AG04449 (cell line): ENCODE data around the gene PARP11.

Source experiments
- CTCF ChIA-PET: fragments of 350-600 bp; formaldehyde crosslinking; extraction: SDS; loops from one replicate; lab custom pipeline; 2021; ENCODE audit warnings: antibody characterized with exemption; lab: Yijun Ruan, JAX
- POLR2A ChIA-PET: fragments of 400-600, 350-600 bp; formaldehyde crosslinking; extraction: SDS; loops from one replicate; lab custom pipeline; 2020; ENCODE audit warnings: antibody characterized with exemption, inconsistent platforms; lab: Yijun Ruan, JAX
- DNase-seq: peaks from one replicate; pipeline ENCODE4 v3.0.0-alpha.2; 2010; ENCODE audit warnings: low read depth, low spot score
- H3K4me3 ChIP-seq: 2 replicates; pipeline ENCODE4 v1.5.1; 2011; ENCODE audit warnings: low read depth, mild to moderate bottlenecking, control low read depth, low read length
- TF ChIP-seq, protein P1 (sequence below): IDR thresholded peaks from one replicate; pipeline ENCODE4 v1.5.1; 2011; ENCODE audit warnings: mild to moderate bottlenecking, moderate library complexity, low read length, control low read depth, inconsistent platforms; ENCODE audit not compliant: insufficient read depth; ENCODE audit errors: missing control alignments

Gene PARP11

DNA sequence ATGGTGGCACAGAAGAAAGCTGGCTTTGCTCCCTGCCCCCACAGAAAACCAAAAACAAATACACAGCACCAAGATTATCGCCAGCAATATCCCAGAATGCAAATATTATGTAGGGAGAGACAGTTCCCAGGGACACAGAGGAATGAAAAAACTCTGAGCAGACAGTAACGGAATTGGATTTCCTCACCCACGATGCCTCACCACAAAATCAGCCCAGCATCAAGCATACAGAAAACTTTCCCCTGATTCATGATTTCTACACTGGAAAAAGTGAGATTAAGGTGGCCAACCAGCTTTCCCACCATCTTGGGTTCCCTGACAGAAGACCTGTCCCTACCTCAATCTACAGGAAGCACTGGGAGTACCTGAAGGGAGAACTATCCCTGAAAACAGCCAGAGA is 36.6 kb downstream of the PARP11 start:
- ChIA-PET CTCF (interaction anchor here (2.5 kb wide), 1 partner anchor 537 kb away, joined by 11 read pairs; no protein-coding TSS in a partner anchor), POLR2A (no interaction called here)
- no peak overlapping the region for H3K4me3 ChIP-seq
- TF ChIP-seq, protein P1, sequence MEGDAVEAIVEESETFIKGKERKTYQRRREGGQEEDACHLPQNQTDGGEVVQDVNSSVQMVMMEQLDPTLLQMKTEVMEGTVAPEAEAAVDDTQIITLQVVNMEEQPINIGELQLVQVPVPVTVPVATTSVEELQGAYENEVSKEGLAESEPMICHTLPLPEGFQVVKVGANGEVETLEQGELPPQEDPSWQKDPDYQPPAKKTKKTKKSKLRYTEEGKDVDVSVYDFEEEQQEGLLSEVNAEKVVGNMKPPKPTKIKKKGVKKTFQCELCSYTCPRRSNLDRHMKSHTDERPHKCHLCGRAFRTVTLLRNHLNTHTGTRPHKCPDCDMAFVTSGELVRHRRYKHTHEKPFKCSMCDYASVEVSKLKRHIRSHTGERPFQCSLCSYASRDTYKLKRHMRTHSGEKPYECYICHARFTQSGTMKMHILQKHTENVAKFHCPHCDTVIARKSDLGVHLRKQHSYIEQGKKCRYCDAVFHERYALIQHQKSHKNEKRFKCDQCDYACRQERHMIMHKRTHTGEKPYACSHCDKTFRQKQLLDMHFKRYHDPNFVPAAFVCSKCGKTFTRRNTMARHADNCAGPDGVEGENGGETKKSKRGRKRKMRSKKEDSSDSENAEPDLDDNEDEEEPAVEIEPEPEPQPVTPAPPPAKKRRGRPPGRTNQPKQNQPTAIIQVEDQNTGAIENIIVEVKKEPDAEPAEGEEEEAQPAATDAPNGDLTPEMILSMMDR: no peak
- DNase-seq: no peak

- CTCF ChIA-PET: interaction anchor here (2.5 kb wide), 1 partner anchor 536 kb away, joined by 11 read pairs; no protein-coding TSS in a partner anchor
- no peak overlapping the region for H3K4me3 ChIP-seq
- no peak for DNase-seq
- POLR2A ChIA-PET: no interaction called here
- TF ChIP-seq, protein P1: no peak
Observed at GRCh38 chr12:3835914-3836313, 37.3 kb downstream of the PARP11 start.

GRCh38 chr12:3834774-3835173 is 38.4 kb downstream of the PARP11 start:
- no peak overlapping the region for H3K4me3 ChIP-seq
- no peak for DNase-seq
- ChIA-PET POLR2A (no interaction called here), CTCF (no interaction called here)
- TF ChIP-seq, protein P1: no peak

- DNase-seq: no peak
- TF ChIP-seq, protein P1: no peak
- no peak overlapping the region for H3K4me3 ChIP-seq
- CTCF ChIA-PET: no interaction called here
- POLR2A ChIA-PET: no interaction called here
Observed at GRCh38 chr12:3833670-3834310, 39.4 kb downstream of the PARP11 start.

GRCh38 chr12:3832738-3833137 is 40.5 kb downstream of the PARP11 start:
- ChIA-PET CTCF (no interaction called here), POLR2A (no interaction called here)
- no peak for DNase-seq
- TF ChIP-seq, protein P1: no peak
- no peak overlapping the region for H3K4me3 ChIP-seq

GRCh38 chr12:3828888-3829287 is 44.3 kb downstream of the PARP11 start:
- ChIA-PET POLR2A (no interaction called here), CTCF (interaction anchor here (0.9 kb wide), 1 partner anchor 528 kb away, joined by 5 read pairs; no protein-coding TSS in a partner anchor)
- DNase-seq: no peak
- no peak overlapping the region for H3K4me3 ChIP-seq
- TF ChIP-seq, protein P1: no peak
